Uterus (tissue), 2 donors: ENCODE measurements around the gene MED27.

ENCODE experiments used
- CTCF ChIP-seq, 4 experiments: fragments of 200-600 bp in 2 of 4; fragments of 450-650 bp in 2 of 4; sonication (generic) in 2 of 4; IDR thresholded peaks; one replicate each; pipeline ENCODE4 v1.5.1; 2016 to 2019; ENCODE audit warnings: antibody characterized with exemption in 4 of 4, mild to moderate bottlenecking in 2 of 4, moderate library complexity in 1 of 4
- POLR2A ChIP-seq, 2 donors: fragments of 450-650 bp; IDR thresholded peaks; one replicate each; pipeline ENCODE4 v1.6.1; 2016; ENCODE audit warnings: antibody characterized with exemption in 2 of 2, mild to moderate bottlenecking in 1 of 2, moderate library complexity in 1 of 2

GRCh38 chr9:132049900-132050299, 29.8 kb downstream of the MED27 start:
- TF ChIP-seq CTCF (IDR thresholded peaks at IDR 0.05) (no peak), POLR2A (IDR thresholded peaks at IDR 0.05) (no peak)
